Osteocyte (in vitro differentiated cells): ENCODE measurements around the gene CFAP46. TPM values are rescaled to one million over a fixed set of nuclear protein-coding genes. Genes with fewer than 3 reads are reported as not detected.

Source experiments
- DNase-seq: peaks from one replicate; pipeline ENCODE4 v3.0.0; 2021; ENCODE audit warnings: mixed read lengths; ENCODE audit not compliant: unreplicated experiment; ENCODE audit errors: extremely low spot score
- H3K27ac Mint-ChIP-seq: one replicate; pipeline ENCODE4 v1.8.0; 2021; ENCODE audit warnings: mild to moderate bottlenecking, mixed read lengths; ENCODE audit not compliant: unreplicated experiment
- H3K27me3 Mint-ChIP-seq: one replicate; pipeline ENCODE4 v1.8.0; 2021; ENCODE audit warnings: mixed read lengths; ENCODE audit not compliant: unreplicated experiment
- H3K36me3 Mint-ChIP-seq: one replicate; pipeline ENCODE4 v1.8.0; 2021; ENCODE audit warnings: mixed read lengths; ENCODE audit not compliant: unreplicated experiment
- H3K4me1 Mint-ChIP-seq: one replicate; pipeline ENCODE4 v1.8.0; 2021; ENCODE audit warnings: mixed read lengths; ENCODE audit not compliant: unreplicated experiment
- H3K4me3 Mint-ChIP-seq: one replicate; pipeline ENCODE4 v1.8.0; 2021; ENCODE audit warnings: mild to moderate bottlenecking, moderate library complexity, mixed read lengths; ENCODE audit not compliant: unreplicated experiment
- H3K9me3 Mint-ChIP-seq: one replicate; pipeline ENCODE4 v1.8.0; 2021; ENCODE audit warnings: mixed read lengths; ENCODE audit not compliant: unreplicated experiment
- total RNA-seq: library from RNA; stranded (reverse); gene quantifications from 2 replicates; pipeline ENCODE4 v1.2.1, GENCODE V29; 2021
- TF ChIP-seq, protein P1 (sequence below): fragments of 200-600 bp; sonication (generic); IDR thresholded peaks from 2 replicates; pipeline ENCODE4 v1.5.0; 2021; ENCODE audit warnings: antibody characterized with exemption, mild to moderate bottlenecking, moderate library complexity

The CFAP46 gene
- total RNA-seq, 1 donor from 2014 or later, result 0.56 TPM

DNA sequence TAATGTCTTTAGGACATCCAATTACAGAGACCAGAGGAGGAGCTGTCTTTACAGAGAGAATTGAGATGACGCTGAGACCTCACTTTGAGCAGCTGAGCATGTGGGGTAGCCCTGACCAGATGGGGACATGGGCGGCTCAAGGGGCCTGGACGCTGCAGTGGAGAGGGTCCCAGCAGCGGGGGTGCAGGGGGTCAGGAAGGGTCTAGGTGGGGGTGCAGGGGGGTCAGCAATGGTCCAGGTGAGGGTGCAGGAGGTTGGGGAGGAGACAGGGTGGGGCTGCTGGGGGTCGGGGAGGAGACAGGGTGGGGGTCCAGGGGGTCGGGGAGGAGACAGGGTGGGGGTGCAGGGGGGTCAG, 43.2 kb upstream of the CFAP46 start:
- Mint-ChIP-seq H3K36me3 (no peaks in the 10 kb centered on the region), H3K27me3 (peaks cover 2% of the 10 kb centered on the region), H3K27ac (no peak overlapping the region), H3K4me1 (no peaks in the 10 kb centered on the region), H3K4me3 (no peak overlapping the region), H3K9me3 (no peaks in the 10 kb centered on the region)
- TF ChIP-seq, protein P1, sequence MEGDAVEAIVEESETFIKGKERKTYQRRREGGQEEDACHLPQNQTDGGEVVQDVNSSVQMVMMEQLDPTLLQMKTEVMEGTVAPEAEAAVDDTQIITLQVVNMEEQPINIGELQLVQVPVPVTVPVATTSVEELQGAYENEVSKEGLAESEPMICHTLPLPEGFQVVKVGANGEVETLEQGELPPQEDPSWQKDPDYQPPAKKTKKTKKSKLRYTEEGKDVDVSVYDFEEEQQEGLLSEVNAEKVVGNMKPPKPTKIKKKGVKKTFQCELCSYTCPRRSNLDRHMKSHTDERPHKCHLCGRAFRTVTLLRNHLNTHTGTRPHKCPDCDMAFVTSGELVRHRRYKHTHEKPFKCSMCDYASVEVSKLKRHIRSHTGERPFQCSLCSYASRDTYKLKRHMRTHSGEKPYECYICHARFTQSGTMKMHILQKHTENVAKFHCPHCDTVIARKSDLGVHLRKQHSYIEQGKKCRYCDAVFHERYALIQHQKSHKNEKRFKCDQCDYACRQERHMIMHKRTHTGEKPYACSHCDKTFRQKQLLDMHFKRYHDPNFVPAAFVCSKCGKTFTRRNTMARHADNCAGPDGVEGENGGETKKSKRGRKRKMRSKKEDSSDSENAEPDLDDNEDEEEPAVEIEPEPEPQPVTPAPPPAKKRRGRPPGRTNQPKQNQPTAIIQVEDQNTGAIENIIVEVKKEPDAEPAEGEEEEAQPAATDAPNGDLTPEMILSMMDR, result no peak
- DNase-seq, result no peak

DNA sequence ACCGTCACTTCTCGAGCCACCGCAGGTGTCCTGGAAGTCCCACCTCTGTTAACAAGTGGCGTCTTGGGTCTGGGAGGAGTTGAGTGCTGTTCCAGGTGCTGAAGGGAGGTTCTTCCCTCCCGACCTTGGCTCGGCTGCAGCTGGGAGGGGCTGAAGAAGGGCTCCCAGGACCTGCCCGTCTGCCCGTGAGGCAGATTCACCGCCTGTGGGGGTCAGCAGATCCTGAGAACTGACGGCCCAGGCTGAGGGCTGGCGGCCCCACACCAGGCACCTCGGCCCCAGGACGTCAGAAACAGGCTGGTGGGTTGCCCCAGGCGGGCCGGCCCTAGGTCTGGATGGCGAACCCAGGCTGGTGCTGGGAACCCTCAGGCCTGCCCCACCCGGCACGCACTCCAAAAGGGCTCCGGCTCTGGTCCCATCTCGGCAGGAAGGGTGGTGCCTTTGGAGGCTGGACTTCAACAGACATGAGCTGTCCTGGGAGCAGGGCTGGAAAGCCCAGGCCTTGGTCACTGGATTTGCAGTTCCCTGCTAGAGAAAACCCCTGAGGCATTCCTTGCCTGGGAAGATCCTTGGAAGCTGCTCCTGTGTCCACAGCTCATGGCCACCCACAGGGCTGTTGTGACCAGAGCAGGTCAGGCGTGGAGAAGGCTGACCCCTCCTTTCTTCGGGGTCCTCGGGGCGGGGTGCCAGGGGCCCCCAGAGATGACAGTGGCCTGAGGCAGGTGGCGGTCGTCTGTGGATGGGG, 42.6 kb upstream of the CFAP46 start:
- Mint-ChIP-seq H3K9me3 (no peaks in the 10 kb centered on the region), H3K36me3 (no peaks in the 10 kb centered on the region), H3K4me1 (no peaks in the 10 kb centered on the region), H3K27ac (no peak overlapping the region), H3K27me3 (peaks cover 2% of the 10 kb centered on the region), H3K4me3 (no peak overlapping the region)
- DNase-seq, result no peak
- TF ChIP-seq, protein P1, result no peak

DNA sequence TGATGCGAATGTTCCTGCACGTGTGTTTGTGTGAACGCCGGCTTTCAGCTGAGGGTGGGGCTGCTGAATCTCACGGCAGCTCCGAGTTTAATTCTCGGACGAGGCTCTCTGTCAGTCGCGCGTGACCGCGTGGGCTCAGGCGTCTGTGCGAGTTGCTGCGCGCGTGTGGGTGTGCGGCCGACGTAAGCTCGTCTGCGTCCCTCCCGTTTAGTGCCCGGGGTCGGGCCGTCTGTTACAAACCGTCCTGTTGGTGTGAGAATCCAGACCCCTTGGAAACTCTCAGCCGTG, 41.6 kb upstream of the CFAP46 start:
- Mint-ChIP-seq H3K27ac (no peak overlapping the region), H3K9me3 (no peaks in the 10 kb centered on the region), H3K27me3 (peaks cover 2% of the 10 kb centered on the region), H3K4me1 (no peaks in the 10 kb centered on the region), H3K4me3 (no peak overlapping the region), H3K36me3 (no peaks in the 10 kb centered on the region)
- TF ChIP-seq, protein P1, result no peak
- no peak for DNase-seq

DNA sequence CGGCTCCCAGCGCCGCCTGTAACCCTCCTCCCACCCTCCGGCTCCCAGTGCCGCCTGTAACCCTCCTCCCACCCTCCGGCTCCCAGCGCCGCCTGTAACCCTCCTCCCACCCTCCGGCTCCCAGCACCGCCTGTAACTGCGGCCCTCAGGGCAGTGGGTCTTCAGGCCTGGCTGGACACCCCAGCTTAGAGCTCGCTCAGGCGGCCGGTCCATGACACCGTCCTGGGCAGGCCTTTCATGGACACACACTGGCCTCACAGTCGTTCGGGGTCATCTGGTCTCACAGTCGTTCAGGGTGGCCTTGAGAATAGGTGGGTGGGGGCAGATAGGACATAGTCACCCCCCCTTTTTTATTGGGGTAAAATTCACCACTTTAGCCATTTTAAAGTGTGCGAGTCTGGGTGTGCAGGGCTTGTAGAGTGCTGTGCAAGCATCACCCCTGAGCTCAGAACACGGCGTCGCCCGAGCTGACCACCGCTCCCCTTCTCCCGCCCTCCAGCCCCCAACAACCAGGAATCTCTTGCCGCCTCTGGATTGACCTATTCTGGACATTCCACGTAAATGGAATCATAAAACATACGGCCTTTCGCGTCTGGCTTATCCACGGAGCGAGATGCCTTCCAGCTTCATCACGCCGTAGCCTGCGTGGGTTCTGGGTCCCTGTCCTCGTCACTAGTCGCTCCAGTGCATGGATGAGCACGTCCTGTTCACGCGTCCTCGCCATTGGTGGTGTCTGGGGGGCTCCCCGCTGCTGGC, 41.1 kb upstream of the CFAP46 start:
- Mint-ChIP-seq H3K27me3 (peaks cover 2% of the 10 kb centered on the region), H3K9me3 (no peaks in the 10 kb centered on the region), H3K36me3 (no peaks in the 10 kb centered on the region), H3K27ac (no peak overlapping the region), H3K4me1 (no peaks in the 10 kb centered on the region), H3K4me3 (no peak overlapping the region)
- no peak for DNase-seq
- TF ChIP-seq, protein P1, result no peak

DNA sequence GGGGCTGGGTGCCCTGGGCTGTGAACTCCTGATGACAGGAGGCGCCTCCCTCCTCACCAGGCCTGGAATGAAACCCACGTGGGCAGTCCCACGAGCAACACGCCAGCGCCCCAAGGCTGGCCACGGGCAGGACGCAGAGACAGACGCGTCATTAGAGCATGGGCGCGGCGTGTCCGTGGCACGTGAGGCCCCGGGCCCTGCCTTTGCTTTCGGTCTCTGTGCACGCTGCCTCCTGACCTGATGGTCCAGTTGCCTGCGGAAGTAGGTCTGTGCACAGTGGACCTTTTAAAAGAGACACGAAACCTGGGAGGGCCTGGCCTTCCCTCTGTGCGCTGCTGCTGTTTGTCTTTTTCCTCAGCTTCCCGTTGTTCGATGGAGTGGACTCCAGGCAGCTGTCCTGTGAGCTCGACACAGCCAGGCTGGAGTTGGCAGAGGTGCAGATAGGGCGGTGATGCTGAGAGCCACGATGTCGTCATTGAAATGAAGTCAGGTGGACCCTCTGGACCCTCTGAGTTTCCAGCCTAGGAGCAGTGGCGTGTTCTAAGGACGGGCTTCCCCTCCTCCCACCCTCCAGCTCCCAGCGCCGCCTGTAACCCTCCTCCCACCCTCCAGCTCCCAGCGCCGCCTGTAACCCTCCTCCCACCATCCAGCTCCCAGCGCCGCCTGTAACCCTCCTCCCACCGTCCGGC, 40.1 kb upstream of the CFAP46 start:
- no peaks in the 10 kb centered on the region for H3K36me3 Mint-ChIP-seq
- no peak overlapping the region for H3K4me3 Mint-ChIP-seq
- no peak overlapping the region for H3K27ac Mint-ChIP-seq
- TF ChIP-seq, protein P1, result no peak
- DNase-seq, result no peak
- no peaks in the 10 kb centered on the region for H3K4me1 Mint-ChIP-seq
- no peaks in the 10 kb centered on the region for H3K9me3 Mint-ChIP-seq
- H3K27me3 Mint-ChIP-seq, result peaks cover 2% of the 10 kb centered on the region
